Fibroblast of lung (primary cell): ENCODE results near the gene ACP6.
"Not testable (repeated sequence)": the region's sequence is repeated elsewhere in the genome, so short reads cannot be mapped to it uniquely, and the experiment has no call there.

Source experiments
- CTCF ChIP-seq, 2 donors: IDR thresholded peaks in 1 of 2; conservative IDR thresholded peaks in 1 of 2; 1 replicate in 1 of 2; 2 replicates in 1 of 2; pipeline ENCODE4 v1.5.1; 2011 to 2012; ENCODE audit warnings: low read length in 2 of 2, control low read depth in 1 of 2, inconsistent platforms in 1 of 2, low read depth in 1 of 2, mild to moderate bottlenecking in 1 of 2
- EZH2 ChIP-seq: IDR thresholded peaks from 2 replicates; pipeline ENCODE4 v1.5.1; 2012; ENCODE audit warnings: low read length, control low read depth, mild to moderate bottlenecking; ENCODE audit errors: missing control alignments

DNA sequence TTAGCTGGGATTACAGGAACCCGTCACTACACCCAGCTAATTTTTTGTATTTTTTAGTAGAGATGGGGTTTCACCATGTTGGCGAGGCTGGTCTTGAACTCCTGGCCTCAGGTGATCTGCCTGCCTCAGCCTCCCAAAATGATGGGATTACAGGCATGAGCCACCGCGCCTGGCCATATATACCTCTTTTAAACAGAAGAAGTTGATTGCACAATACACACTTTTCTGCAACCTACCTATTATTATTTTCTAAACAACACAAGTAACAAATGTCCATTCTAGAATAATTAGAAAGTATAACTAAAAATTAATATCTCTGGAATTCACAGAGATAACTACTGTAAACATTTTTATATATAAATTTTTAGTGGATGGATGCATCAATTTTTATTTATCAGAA, 55.4 kb downstream of the ACP6 start:
- TF ChIP-seq CTCF (conservative IDR thresholded peaks at IDR 0.05 in 1 of 2, IDR thresholded peaks at IDR 0.05 in 1 of 2; ENCODE audit: low read depth in 1 of 2, low read length in 2 of 2); EZH2: not testable (repeated sequence)
